K562 (cell line): ENCODE data around the gene UQCRC2.

Experiments
- FOXK2 ChIP-seq, 2 experiments: fragments of 450-650 bp; IDR thresholded peaks in 1 of 2; conservative IDR thresholded peaks in 1 of 2; 2 replicates each; pipeline ENCODE4 v1.6.1; 2016; ENCODE audit warnings: low read depth in 2 of 2, mild to moderate bottlenecking in 1 of 2
- MAFK ChIP-seq: IDR thresholded peaks from 2 replicates; pipeline ENCODE4 v1.6.1; 2011; ENCODE audit warnings: low read length, improper control_type of control experiment
- NR2C2 ChIP-seq, 2 experiments: fragments of 200-800 bp in 1 of 2; sonication (Bioruptor generic) in 1 of 2; sonication (generic) in 1 of 2; formaldehyde crosslinking in 1 of 2; IDR thresholded peaks; 2 replicates each; pipeline versions ENCODE4 v1.6.1 to v1.8.0; 2016 to 2022; ENCODE audit warnings: mild to moderate bottlenecking in 1 of 2, missing compliant biosample characterization in 1 of 2, missing genetic modification characterization in 1 of 2, missing genetic modification reagents in 1 of 2
- ZBTB17 ChIP-seq: fragments of 450-650 bp; formaldehyde crosslinking; IDR thresholded peaks from 2 replicates; pipeline ENCODE4 v1.4.0; 2020; ENCODE audit warnings: mild to moderate bottlenecking
- ZNF23 ChIP-seq: fragments of 250-450 bp; sonication (Bioruptor Pico); IDR thresholded peaks from 2 replicates; pipeline ENCODE4 v1.4.0; 2020; ENCODE audit warnings: mild to moderate bottlenecking
- TF ChIP-seq, protein P1 (sequence below), 3 experiments: IDR thresholded peaks in 2 of 3; conservative IDR thresholded peaks in 1 of 3; 2 replicates each; pipeline ENCODE4 v1.5.1; 2011 to 2012; ENCODE audit warnings: low read length in 3 of 3, mild to moderate bottlenecking in 3 of 3, control low read depth in 2 of 3, improper control_type of control experiment in 1 of 3, inconsistent platforms in 1 of 3, low read depth in 1 of 3, mixed read lengths in 1 of 3, moderate library complexity in 1 of 3; ENCODE audit not compliant: insufficient read depth in 2 of 3
- TF ChIP-seq, protein P2 (sequence below): fragments of 450-650 bp; IDR thresholded peaks from 2 replicates; pipeline ENCODE4 v1.6.1; 2016
- TF ChIP-seq, protein P3 (sequence below): fragments of 150-350 bp; IDR thresholded peaks from 2 replicates; pipeline ENCODE4 v1.6.1; 2014; ENCODE audit warnings: low read depth, mild to moderate bottlenecking, low read length, borderline replicate concordance
- TF ChIP-seq, protein P4 (sequence below): sonication (generic); formaldehyde crosslinking; IDR thresholded peaks from 2 replicates; pipeline ENCODE4 v1.5.0; 2020; ENCODE audit warnings: missing genetic modification reagents

DNA sequence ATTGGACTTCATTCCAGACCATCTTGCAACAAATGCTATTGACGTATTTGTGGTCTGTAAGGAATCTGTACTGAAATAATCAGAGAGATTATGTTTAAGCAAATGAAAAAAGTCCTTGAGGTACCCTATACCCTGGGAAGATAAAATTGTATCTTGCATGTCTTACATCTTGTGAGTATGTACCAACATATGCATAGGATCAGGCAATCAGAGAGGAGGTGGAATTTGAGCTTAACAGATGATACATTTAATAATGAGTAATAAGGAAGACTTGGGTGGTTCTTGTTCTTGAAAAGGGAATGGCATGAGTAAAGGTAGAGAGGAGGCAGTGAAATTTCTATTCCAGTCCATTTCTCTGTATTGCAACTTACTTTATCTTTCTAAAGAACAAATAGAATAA, 65.4 kb downstream of the UQCRC2 start:
- TF ChIP-seq, protein P1, sequence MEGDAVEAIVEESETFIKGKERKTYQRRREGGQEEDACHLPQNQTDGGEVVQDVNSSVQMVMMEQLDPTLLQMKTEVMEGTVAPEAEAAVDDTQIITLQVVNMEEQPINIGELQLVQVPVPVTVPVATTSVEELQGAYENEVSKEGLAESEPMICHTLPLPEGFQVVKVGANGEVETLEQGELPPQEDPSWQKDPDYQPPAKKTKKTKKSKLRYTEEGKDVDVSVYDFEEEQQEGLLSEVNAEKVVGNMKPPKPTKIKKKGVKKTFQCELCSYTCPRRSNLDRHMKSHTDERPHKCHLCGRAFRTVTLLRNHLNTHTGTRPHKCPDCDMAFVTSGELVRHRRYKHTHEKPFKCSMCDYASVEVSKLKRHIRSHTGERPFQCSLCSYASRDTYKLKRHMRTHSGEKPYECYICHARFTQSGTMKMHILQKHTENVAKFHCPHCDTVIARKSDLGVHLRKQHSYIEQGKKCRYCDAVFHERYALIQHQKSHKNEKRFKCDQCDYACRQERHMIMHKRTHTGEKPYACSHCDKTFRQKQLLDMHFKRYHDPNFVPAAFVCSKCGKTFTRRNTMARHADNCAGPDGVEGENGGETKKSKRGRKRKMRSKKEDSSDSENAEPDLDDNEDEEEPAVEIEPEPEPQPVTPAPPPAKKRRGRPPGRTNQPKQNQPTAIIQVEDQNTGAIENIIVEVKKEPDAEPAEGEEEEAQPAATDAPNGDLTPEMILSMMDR (IDR thresholded peaks at IDR 0.05 in 2 of 3, conservative IDR thresholded peaks at IDR 0.05 in 1 of 3; ENCODE audit: insufficient read depth in 2 of 3, low read depth in 1 of 3, low read length in 3 of 3): no peak
- no peak for TF ChIP-seq MAFK
- TF ChIP-seq, protein P2, sequence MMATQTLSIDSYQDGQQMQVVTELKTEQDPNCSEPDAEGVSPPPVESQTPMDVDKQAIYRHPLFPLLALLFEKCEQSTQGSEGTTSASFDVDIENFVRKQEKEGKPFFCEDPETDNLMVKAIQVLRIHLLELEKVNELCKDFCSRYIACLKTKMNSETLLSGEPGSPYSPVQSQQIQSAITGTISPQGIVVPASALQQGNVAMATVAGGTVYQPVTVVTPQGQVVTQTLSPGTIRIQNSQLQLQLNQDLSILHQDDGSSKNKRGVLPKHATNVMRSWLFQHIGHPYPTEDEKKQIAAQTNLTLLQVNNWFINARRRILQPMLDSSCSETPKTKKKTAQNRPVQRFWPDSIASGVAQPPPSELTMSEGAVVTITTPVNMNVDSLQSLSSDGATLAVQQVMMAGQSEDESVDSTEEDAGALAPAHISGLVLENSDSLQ: no peak
- TF ChIP-seq, protein P3, sequence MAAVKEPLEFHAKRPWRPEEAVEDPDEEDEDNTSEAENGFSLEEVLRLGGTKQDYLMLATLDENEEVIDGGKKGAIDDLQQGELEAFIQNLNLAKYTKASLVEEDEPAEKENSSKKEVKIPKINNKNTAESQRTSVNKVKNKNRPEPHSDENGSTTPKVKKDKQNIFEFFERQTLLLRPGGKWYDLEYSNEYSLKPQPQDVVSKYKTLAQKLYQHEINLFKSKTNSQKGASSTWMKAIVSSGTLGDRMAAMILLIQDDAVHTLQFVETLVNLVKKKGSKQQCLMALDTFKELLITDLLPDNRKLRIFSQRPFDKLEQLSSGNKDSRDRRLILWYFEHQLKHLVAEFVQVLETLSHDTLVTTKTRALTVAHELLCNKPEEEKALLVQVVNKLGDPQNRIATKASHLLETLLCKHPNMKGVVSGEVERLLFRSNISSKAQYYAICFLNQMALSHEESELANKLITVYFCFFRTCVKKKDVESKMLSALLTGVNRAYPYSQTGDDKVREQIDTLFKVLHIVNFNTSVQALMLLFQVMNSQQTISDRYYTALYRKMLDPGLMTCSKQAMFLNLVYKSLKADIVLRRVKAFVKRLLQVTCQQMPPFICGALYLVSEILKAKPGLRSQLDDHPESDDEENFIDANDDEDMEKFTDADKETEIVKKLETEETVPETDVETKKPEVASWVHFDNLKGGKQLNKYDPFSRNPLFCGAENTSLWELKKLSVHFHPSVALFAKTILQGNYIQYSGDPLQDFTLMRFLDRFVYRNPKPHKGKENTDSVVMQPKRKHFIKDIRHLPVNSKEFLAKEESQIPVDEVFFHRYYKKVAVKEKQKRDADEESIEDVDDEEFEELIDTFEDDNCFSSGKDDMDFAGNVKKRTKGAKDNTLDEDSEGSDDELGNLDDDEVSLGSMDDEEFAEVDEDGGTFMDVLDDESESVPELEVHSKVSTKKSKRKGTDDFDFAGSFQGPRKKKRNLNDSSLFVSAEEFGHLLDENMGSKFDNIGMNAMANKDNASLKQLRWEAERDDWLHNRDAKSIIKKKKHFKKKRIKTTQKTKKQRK: no peak
- TF ChIP-seq NR2C2 (CRISPR knock-in tag; IDR thresholded peaks at IDR 0.05): no peak
- TF ChIP-seq NR2C2 (tag; IDR thresholded peaks at IDR 0.05): no peak
- TF ChIP-seq FOXK2 (conservative IDR thresholded peaks at IDR 0.05 in 1 of 2, IDR thresholded peaks at IDR 0.05 in 1 of 2; ENCODE audit: low read depth in 2 of 2): no peak
- TF ChIP-seq, protein P4, sequence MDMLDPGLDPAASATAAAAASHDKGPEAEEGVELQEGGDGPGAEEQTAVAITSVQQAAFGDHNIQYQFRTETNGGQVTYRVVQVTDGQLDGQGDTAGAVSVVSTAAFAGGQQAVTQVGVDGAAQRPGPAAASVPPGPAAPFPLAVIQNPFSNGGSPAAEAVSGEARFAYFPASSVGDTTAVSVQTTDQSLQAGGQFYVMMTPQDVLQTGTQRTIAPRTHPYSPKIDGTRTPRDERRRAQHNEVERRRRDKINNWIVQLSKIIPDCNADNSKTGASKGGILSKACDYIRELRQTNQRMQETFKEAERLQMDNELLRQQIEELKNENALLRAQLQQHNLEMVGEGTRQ (CRISPR knock-in tag): no peak
- TF ChIP-seq ZBTB17 (CRISPR knock-in tag): no peak
- TF ChIP-seq ZNF23: no peak
